Loucy (cell line): Measurements from ENCODE around the gene SRP19.
"Not testable (repeated sequence)": the region's sequence is repeated elsewhere in the genome, so short reads cannot be mapped to it uniquely, and the experiment has no call there.

Source experiments
- H2AFZ ChIP-seq: fragments of 200-600 bp; sonication (generic); 2 replicates; pipeline ENCODE4 v1.6.0; 2016; ENCODE audit warnings: antibody characterized with exemption, mild to moderate bottlenecking, low read length, moderate library complexity
- H3F3A ChIP-seq: fragments of 200-600 bp; 2 replicates; pipeline ENCODE4 v1.6.0; 2016; ENCODE audit warnings: antibody characterized with exemption, low read depth, mild to moderate bottlenecking
- H3K27me3 ChIP-seq: fragments of 200-600 bp; sonication (generic); 2 replicates; pipeline ENCODE4 v1.6.1; 2014; ENCODE audit warnings: low read length, mild to moderate bottlenecking; ENCODE audit not compliant: insufficient read depth, poor library complexity, severe bottlenecking
- H3K36me3 ChIP-seq: fragments of 200-600 bp; sonication (generic); 2 replicates; pipeline ENCODE4 v1.6.1; 2016; ENCODE audit warnings: low read length; ENCODE audit not compliant: insufficient read depth
- H3K4me1 ChIP-seq: fragments of 200-600 bp; sonication (generic); 2 replicates; pipeline ENCODE4 v1.5.1; 2014; ENCODE audit warnings: low read length, mild to moderate bottlenecking; ENCODE audit not compliant: insufficient read depth, poor library complexity, severe bottlenecking
- H3K4me2 ChIP-seq: fragments of 200-600 bp; sonication (generic); 2 replicates; pipeline ENCODE4 v1.6.0; 2014; ENCODE audit warnings: antibody characterized with exemption, low read length, low read depth, mild to moderate bottlenecking; ENCODE audit not compliant: poor library complexity, severe bottlenecking
- H3K4me3 ChIP-seq: fragments of 200-600 bp; sonication (generic); 2 replicates; pipeline ENCODE4 v1.5.1; 2014; ENCODE audit warnings: low read length, mild to moderate bottlenecking, mixed read lengths; ENCODE audit not compliant: poor library complexity, severe bottlenecking
- H3K79me2 ChIP-seq: fragments of 200-600 bp; sonication (generic); 2 replicates; pipeline ENCODE4 v1.6.1; 2014; ENCODE audit warnings: low read length; ENCODE audit not compliant: insufficient read depth
- H3K9ac ChIP-seq: fragments of 200-600 bp; sonication (generic); 2 replicates; pipeline ENCODE4 v1.6.0; 2014; ENCODE audit warnings: mild to moderate bottlenecking, low read depth, low read length, moderate library complexity; ENCODE audit not compliant: poor library complexity, severe bottlenecking
- H3K9me2 ChIP-seq: fragments of 200-600 bp; sonication (generic); replicated peaks from 2 replicates; pipeline ENCODE4 v1.6.1; 2016; ENCODE audit warnings: low read depth, low read length, mixed read lengths
- H3K9me3 ChIP-seq: fragments of 200-600 bp; sonication (generic); 2 replicates; pipeline ENCODE4 v1.6.1; 2014; ENCODE audit warnings: mild to moderate bottlenecking, antibody characterized with exemption, low read length, low read depth; ENCODE audit not compliant: insufficient read depth
- H4K20me1 ChIP-seq: fragments of 200-600 bp; sonication (generic); 2 replicates; pipeline ENCODE4 v1.6.0; 2014; ENCODE audit warnings: antibody characterized with exemption, low read length, mild to moderate bottlenecking; ENCODE audit not compliant: insufficient read depth, poor library complexity, severe bottlenecking
- CTCF ChIP-seq: fragments of 200-600 bp; sonication (generic); conservative IDR thresholded peaks from 2 replicates; pipeline ENCODE4 v1.5.1; 2014; ENCODE audit warnings: mild to moderate bottlenecking, antibody characterized with exemption, low read length
- EZH2phosphoT487 ChIP-seq: fragments of 200-600 bp; IDR thresholded peaks from 2 replicates; pipeline ENCODE4 v1.6.1; 2018; ENCODE audit warnings: antibody characterized with exemption, mild to moderate bottlenecking, moderate library complexity, borderline replicate concordance

SRP19 gene

GRCh38 chr5:112895682-112896081, 34.6 kb downstream of the SRP19 start:
- no peak overlapping the region for H3K4me2 ChIP-seq
- H3K9me2 ChIP-seq, result no peaks in the 10 kb centered on the region
- H3K4me1 ChIP-seq, result no peaks in the 10 kb centered on the region
- H3K36me3 ChIP-seq, result peaks cover 8% of the 10 kb centered on the region; the same call in 1 of the 2 replicates
- no peaks in the 10 kb centered on the region for H3K79me2 ChIP-seq
- no peak overlapping the region for H3K4me3 ChIP-seq
- H3K9ac ChIP-seq, result no peak overlapping the region
- H3F3A ChIP-seq, result no peaks in the 10 kb centered on the region
- H4K20me1 ChIP-seq, result no peaks in the 10 kb centered on the region
- H3K9me3 ChIP-seq, result no peaks in the 10 kb centered on the region
- no peak for TF ChIP-seq EZH2phosphoT487
- no peak for TF ChIP-seq CTCF
- H2AFZ ChIP-seq, result no peak overlapping the region
- H3K27me3 ChIP-seq, result no peaks in the 10 kb centered on the region

- Histone ChIP-seq H3K9me2 (no peaks in the 10 kb centered on the region), H3K4me3 (no peak overlapping the region), H4K20me1 (no peaks in the 10 kb centered on the region), H3K27me3 (no peaks in the 10 kb centered on the region), H3F3A (no peaks in the 10 kb centered on the region), H2AFZ (no peak overlapping the region), H3K79me2 (no peaks in the 10 kb centered on the region), H3K36me3 (peaks cover 14% of the 10 kb centered on the region; the same call in 1 of the 2 replicates), H3K9ac (no peak overlapping the region), H3K9me3 (no peaks in the 10 kb centered on the region), H3K4me2 (no peak overlapping the region), H3K4me1 (no peaks in the 10 kb centered on the region)
- TF ChIP-seq CTCF (no peak), EZH2phosphoT487 (no peak)
These were observed 41.5 kb downstream of the SRP19 start for GRCh38 chr5:112902561-112902960.

DNA sequence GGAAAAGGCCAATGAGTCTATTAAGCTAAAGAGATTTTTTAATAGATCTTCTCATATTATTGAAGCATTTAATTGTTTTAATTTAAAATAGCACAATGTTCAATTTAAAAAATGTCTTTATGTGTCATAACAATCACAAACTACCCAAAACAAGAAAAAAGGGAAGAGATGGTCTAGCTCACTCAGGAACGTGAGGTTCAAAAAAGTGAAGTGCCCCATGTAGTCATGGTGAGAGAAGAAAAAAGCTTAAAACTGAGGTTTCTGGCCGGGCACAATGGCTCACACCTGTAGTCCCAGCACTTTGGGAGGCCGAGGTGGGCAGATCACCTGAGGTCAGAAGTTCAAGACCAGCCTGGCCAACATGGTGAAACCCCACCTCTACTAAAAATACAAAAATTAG, 43.9 kb downstream of the SRP19 start:
- H3K9me2 ChIP-seq, H3K4me3 ChIP-seq, H2AFZ ChIP-seq, H3F3A ChIP-seq, H3K9ac ChIP-seq, H3K4me2 ChIP-seq, H3K4me1 ChIP-seq, H3K36me3 ChIP-seq, H3K27me3 ChIP-seq, H3K79me2 ChIP-seq, H3K9me3 ChIP-seq, H4K20me1 ChIP-seq: not testable (repeated sequence)

DNA sequence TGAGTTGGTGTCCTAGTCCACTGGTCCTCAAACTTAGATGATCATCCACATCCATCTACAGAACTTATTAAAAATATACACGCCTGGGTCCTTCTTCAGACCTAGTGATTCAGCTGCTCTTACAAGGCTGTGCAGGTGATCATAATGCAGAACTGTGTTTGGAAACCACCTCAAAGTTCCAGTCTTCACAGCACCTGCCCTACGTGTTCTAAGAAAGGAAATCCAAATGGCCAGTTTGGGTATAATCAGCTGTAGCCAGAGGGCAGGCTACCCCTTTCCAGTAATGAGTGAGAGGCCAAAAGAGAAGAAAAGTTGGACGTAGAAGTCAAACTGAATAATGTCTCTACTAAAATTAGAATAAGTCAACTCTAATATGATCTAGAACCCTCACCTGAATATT, 45.5 kb downstream of the SRP19 start:
- TF ChIP-seq EZH2phosphoT487 (no peak), CTCF (no peak)
- Histone ChIP-seq H3K4me3 (no peak overlapping the region), H3K9ac (no peak overlapping the region), H3F3A (no peaks in the 10 kb centered on the region), H3K9me2 (no peaks in the 10 kb centered on the region), H2AFZ (no peak overlapping the region), H4K20me1 (no peaks in the 10 kb centered on the region), H3K36me3 (peaks cover 7% of the 10 kb centered on the region; the same call in 1 of the 2 replicates), H3K9me3 (no peaks in the 10 kb centered on the region), H3K79me2 (no peaks in the 10 kb centered on the region), H3K4me2 (no peak overlapping the region), H3K27me3 (no peaks in the 10 kb centered on the region), H3K4me1 (no peaks in the 10 kb centered on the region)
